A673 (cell line): Measurements from ENCODE around the gene FXYD7. TPM values are rescaled to one million over a fixed set of nuclear protein-coding genes. Genes with fewer than 3 reads are reported as not detected.

Experiments used
- BruUV-seq: library from RNA; stranded (reverse); fragments of 400-500 nt; replicated peaks from 2 replicates; lab custom pipeline; 2021; lab: Mats Ljungman, UMichigan
- CTCF ChIA-PET: fragments of 300-600 bp; sonication (Branson Sonifier 250); formaldehyde crosslinking; loops from one replicate; lab custom pipeline; 2022; ENCODE audit warnings: antibody characterized with exemption; lab: Charles Lee
- POLR2A ChIA-PET: fragments of 300-600 bp; sonication (Branson Sonifier 250); formaldehyde crosslinking; loops from one replicate; lab custom pipeline; 2022; ENCODE audit warnings: antibody characterized with exemption; ENCODE audit not compliant: low non-redundant PET; lab: Charles Lee
- DNase-seq: peaks from one replicate; pipeline ENCODE4 v3.0.0-alpha.2; 2015; ENCODE audit warnings: low spot score
- H3K27ac ChIP-seq: fragments of 200-600 bp; sonication (generic); 2 replicates; pipeline ENCODE4 v1.5.1; 2016; ENCODE audit warnings: mixed run types, low read depth, mild to moderate bottlenecking, mixed read lengths, antibody characterized with exemption, low read length; ENCODE audit not compliant: poor library complexity, severe bottlenecking
- H3K27me3 ChIP-seq: fragments of 200-600 bp; sonication (generic); replicated peaks from 2 replicates; pipeline ENCODE4 v1.6.1; 2017; ENCODE audit warnings: mixed run types, low read depth, mild to moderate bottlenecking, mixed read lengths, antibody characterized with exemption, low read length; ENCODE audit not compliant: insufficient read depth, poor library complexity
- H3K36me3 ChIP-seq: fragments of 200-600 bp; sonication (generic); 2 replicates; pipeline ENCODE4 v1.6.1; 2016; ENCODE audit warnings: mixed run types, mild to moderate bottlenecking, mixed read lengths, antibody characterized with exemption, low read length; ENCODE audit not compliant: insufficient read depth, poor library complexity, severe bottlenecking
- H3K4me1 ChIP-seq: fragments of 200-600 bp; sonication (generic); 2 replicates; pipeline ENCODE4 v1.6.1; 2017; ENCODE audit warnings: mixed run types, mild to moderate bottlenecking, mixed read lengths, antibody characterized with exemption, low read length; ENCODE audit not compliant: insufficient read depth, poor library complexity, severe bottlenecking
- H3K4me3 ChIP-seq: fragments of 200-600 bp; sonication (generic); 2 replicates; pipeline ENCODE4 v1.5.1; 2016; ENCODE audit warnings: low read depth, mixed run types, mild to moderate bottlenecking, mixed read lengths, low read length; ENCODE audit not compliant: poor library complexity, severe bottlenecking
- H3K9me3 ChIP-seq: fragments of 200-600 bp; sonication (generic); 2 replicates; pipeline ENCODE4 v1.6.1; 2016; ENCODE audit warnings: mixed run types, low read depth, mild to moderate bottlenecking, mixed read lengths, antibody characterized with exemption, low read length; ENCODE audit not compliant: poor library complexity, severe bottlenecking
- CTCF ChIP-seq: fragments of 300-800, 200-600 bp; sonication (generic); conservative IDR thresholded peaks from 2 replicates; pipeline ENCODE4 v1.5.1; 2017; ENCODE audit warnings: low read depth, mild to moderate bottlenecking, antibody characterized with exemption, low read length, moderate library complexity, mixed read lengths
- EZH2 ChIP-seq: fragments of 200-600 bp; sonication (generic); IDR thresholded peaks from 2 replicates; pipeline ENCODE4 v1.6.1; 2017; ENCODE audit warnings: borderline replicate concordance, low read depth, mild to moderate bottlenecking, mixed read lengths, antibody characterized with exemption, low read length; ENCODE audit not compliant: poor library complexity, severe bottlenecking
- intact Hi-C: fragments of 100-400 bp; cut with micrococcal nuclease; formaldehyde crosslinking; loops from one replicate; pipeline ENCODE4 v1.10.0; 2022; ENCODE audit not compliant: unreplicated experiment
- total RNA-seq: library from RNA; stranded (reverse); gene quantifications from 2 replicates; pipeline ENCODE4 v1.2.3, GENCODE V29; 2021

The FXYD7 gene
- total RNA-seq, 1 experiment from 2014 or later, result 0.56 TPM

GRCh38 chr19:35169221-35169995, 26.4 kb downstream of the FXYD7 start:
- no peaks in the 10 kb centered on the region for H3K27me3 ChIP-seq
- peaks cover 5% of the 10 kb centered on the region for H3K9me3 ChIP-seq
- ChIA-PET CTCF (no interaction called here), POLR2A (no interaction called here)
- no peak overlapping the region for H3K27ac ChIP-seq
- no peaks in the 10 kb centered on the region for H3K36me3 ChIP-seq
- no peak for DNase-seq
- no peaks in the 10 kb centered on the region for H3K4me1 ChIP-seq
- H3K4me3 ChIP-seq, result no peak overlapping the region
- intact Hi-C loops, result no loop called here
- no TSS peak for BruUV-seq
- TF ChIP-seq CTCF (no peak), EZH2 (no peak)

- POLR2A ChIA-PET, result interaction anchor here (0.5 kb wide), 1 partner anchor 10 kb away, joined by 3 read pairs; no protein-coding TSS in a partner anchor
- CTCF ChIA-PET, result no interaction called here
- intact Hi-C loops, result no loop called here
- TF ChIP-seq CTCF (no peak), EZH2 (no peak)
- no peak for DNase-seq
- H3K4me3 ChIP-seq, result no peak overlapping the region
- no peak overlapping the region for H3K27ac ChIP-seq
- BruUV-seq, result no TSS peak
- H3K27me3 ChIP-seq, result no peaks in the 10 kb centered on the region
- H3K36me3 ChIP-seq, result no peaks in the 10 kb centered on the region
- H3K9me3 ChIP-seq, result peaks cover 4% of the 10 kb centered on the region
- no peaks in the 10 kb centered on the region for H3K4me1 ChIP-seq
These were observed 27.5 kb downstream of the FXYD7 start for GRCh38 chr19:35170359-35171061.

GRCh38 chr19:35171730-35172129, 28.7 kb downstream of the FXYD7 start:
- Histone ChIP-seq H3K4me1 (no peaks in the 10 kb centered on the region), H3K9me3 (no peaks in the 10 kb centered on the region), H3K4me3 (no peak overlapping the region), H3K36me3 (no peaks in the 10 kb centered on the region), H3K27ac (no peak overlapping the region), H3K27me3 (no peaks in the 10 kb centered on the region)
- no peak for DNase-seq
- BruUV-seq, result no TSS peak
- TF ChIP-seq CTCF (no peak), EZH2 (no peak)
- POLR2A ChIA-PET, result no interaction called here
- CTCF ChIA-PET, result no interaction called here
- intact Hi-C loops, result no loop called here
